Stimulated activated CD8-positive, alpha-beta memory T cell treated with anti-CD3 and anti-CD28 coated beads, Interleukin-15, amount 100 ng/mL, for 48 hours (primary cell): ENCODE results near the gene PLTP.
"Not testable (repeated sequence)": the region's sequence is repeated elsewhere in the genome, so short reads cannot be mapped to it uniquely, and the experiment has no call there.

ENCODE experiments used
- DNase-seq, 2 donors: peaks; one replicate each; pipeline ENCODE4 v3.0.0-alpha.2; 2020; ENCODE audit warnings: low read depth in 2 of 2

The PLTP gene

GRCh38 chr20:45944965-45945677 is 33.2 kb upstream of the PLTP start:
- DNase-seq: no peak

GRCh38 chr20:45944151-45944964 is 32.4 kb upstream of the PLTP start:
- no peak for DNase-seq

GRCh38 chr20:45943613-45944012 is 31.7 kb upstream of the PLTP start:
- no peak for DNase-seq

- DNase-seq: no peak
Measured at GRCh38 chr20:45940469-45940868, 28.5 kb upstream of the PLTP start.

GRCh38 chr20:45940053-45940452 is 28.1 kb upstream of the PLTP start:
- DNase-seq: no peak

- DNase-seq: no peak
Measured at GRCh38 chr20:45938727-45939438, 26.9 kb upstream of the PLTP start.

GRCh38 chr20:45937765-45938164 is 25.8 kb upstream of the PLTP start:
- DNase-seq: no peak

- no peak for DNase-seq
Measured at GRCh38 chr20:45935416-45936046, 23.6 kb upstream of the PLTP start.

- peak; percentile 95 to 97 for DNase-seq
Measured at GRCh38 chr20:45934586-45935415, 22.8 kb upstream of the PLTP start, which contains the start of gene PCIF1. Gene PCIF1 (plus strand): TSS chr20:45934683. CDS start chr20:45939000, 4,317 bp downstream.

- DNase-seq: peak in 1 of 2 donors; percentile 25
Measured at GRCh38 chr20:45934046-45934585, 22.2 kb upstream of the PLTP start.

- DNase-seq: peak; percentile 39 to 42
Measured at GRCh38 chr20:45933266-45934045, 21.5 kb upstream of the PLTP start.

GRCh38 chr20:45931680-45932079 is 19.7 kb upstream of the PLTP start:
- not testable (repeated sequence) for DNase-seq

GRCh38 chr20:45927071-45927878 is 15.3 kb upstream of the PLTP start:
- no peak for DNase-seq

GRCh38 chr20:45926731-45927070 is 14.7 kb upstream of the PLTP start:
- no peak for DNase-seq

- DNase-seq: no peak
Measured at GRCh38 chr20:45925821-45926506, 14.0 kb upstream of the PLTP start.

GRCh38 chr20:45924391-45925261 is 12.7 kb upstream of the PLTP start:
- no peak for DNase-seq

- no peak for DNase-seq
Measured at GRCh38 chr20:45921337-45922189, 9.6 kb upstream of the PLTP start.
